ENCODE results near the gene PRKCSH.
A peak's percentile ranks its signal among the peaks of the same experiment; 100 is the strongest.

The PRKCSH gene

GRCh38 chr19:11495481-11495880, 60.0 kb downstream of the PRKCSH start:
- DNase-seq (ENCODE audit: low read depth), result no peak
- in situ Hi-C loops (cut with HindIII; ENCODE audit: low sequenced_read_pairs), result no loop called here
- H3K4me3 ChIP-seq (ENCODE audit: low read depth, low read length), result no peak overlapping the region
- TF ChIP-seq, protein P1, sequence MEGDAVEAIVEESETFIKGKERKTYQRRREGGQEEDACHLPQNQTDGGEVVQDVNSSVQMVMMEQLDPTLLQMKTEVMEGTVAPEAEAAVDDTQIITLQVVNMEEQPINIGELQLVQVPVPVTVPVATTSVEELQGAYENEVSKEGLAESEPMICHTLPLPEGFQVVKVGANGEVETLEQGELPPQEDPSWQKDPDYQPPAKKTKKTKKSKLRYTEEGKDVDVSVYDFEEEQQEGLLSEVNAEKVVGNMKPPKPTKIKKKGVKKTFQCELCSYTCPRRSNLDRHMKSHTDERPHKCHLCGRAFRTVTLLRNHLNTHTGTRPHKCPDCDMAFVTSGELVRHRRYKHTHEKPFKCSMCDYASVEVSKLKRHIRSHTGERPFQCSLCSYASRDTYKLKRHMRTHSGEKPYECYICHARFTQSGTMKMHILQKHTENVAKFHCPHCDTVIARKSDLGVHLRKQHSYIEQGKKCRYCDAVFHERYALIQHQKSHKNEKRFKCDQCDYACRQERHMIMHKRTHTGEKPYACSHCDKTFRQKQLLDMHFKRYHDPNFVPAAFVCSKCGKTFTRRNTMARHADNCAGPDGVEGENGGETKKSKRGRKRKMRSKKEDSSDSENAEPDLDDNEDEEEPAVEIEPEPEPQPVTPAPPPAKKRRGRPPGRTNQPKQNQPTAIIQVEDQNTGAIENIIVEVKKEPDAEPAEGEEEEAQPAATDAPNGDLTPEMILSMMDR (IDR thresholded peaks at IDR 0.05; ENCODE audit: low read depth, low read length, missing control alignments), result no peak

- H3K4me3 ChIP-seq (ENCODE audit: low read depth, low read length), result no peak overlapping the region
- TF ChIP-seq, protein P1 (IDR thresholded peaks at IDR 0.05; ENCODE audit: low read depth, low read length, missing control alignments), result no peak
- DNase-seq (ENCODE audit: low read depth), result no peak
- in situ Hi-C loops (cut with HindIII; ENCODE audit: low sequenced_read_pairs), result no loop called here
These were observed 60.5 kb downstream of the PRKCSH start for GRCh38 chr19:11495885-11496284.

GRCh38 chr19:11496391-11497163, 61.1 kb downstream of the PRKCSH start:
- DNase-seq (ENCODE audit: low read depth), result peak; percentile 52
- in situ Hi-C loops (cut with HindIII; ENCODE audit: low sequenced_read_pairs), result no loop called here
- H3K4me3 ChIP-seq (ENCODE audit: low read depth, low read length), result no peak overlapping the region
- TF ChIP-seq, protein P1 (IDR thresholded peaks at IDR 0.05; ENCODE audit: low read depth, low read length, missing control alignments), result peak; percentile 73

DNA sequence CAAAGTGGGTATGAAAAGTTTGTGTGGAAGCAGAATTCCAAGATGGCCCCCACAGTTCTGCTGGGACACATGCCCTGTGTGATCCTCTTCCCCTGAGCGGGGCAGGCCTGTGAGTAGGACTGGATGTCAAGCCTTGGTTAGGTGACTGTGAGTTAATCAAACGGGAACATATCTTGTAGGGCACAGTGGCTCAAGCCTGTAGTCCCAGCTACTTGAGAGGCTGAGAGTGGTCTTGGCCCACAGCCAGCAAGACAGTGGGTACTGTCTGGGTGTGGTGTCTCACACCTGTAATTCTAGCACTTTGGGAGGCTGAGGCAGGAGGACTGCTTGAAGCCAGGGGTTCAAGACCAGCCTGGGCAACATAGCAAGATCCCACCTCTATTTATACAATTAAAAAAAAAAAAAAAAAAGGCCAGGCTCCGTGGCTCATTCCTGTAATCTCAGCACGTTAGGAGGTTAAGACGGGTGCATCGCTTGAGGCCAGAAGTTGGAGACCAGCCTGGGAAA, 63.8 kb downstream of the PRKCSH start:
- in situ Hi-C loops (cut with HindIII; ENCODE audit: low sequenced_read_pairs), result no loop called here
- no peak overlapping the region for H3K4me3 ChIP-seq (ENCODE audit: low read depth, low read length)
- no peak for DNase-seq (ENCODE audit: low read depth)
- TF ChIP-seq, protein P1 (IDR thresholded peaks at IDR 0.05; ENCODE audit: low read depth, low read length, missing control alignments), result no peak

- no peak overlapping the region for H3K4me3 ChIP-seq (ENCODE audit: low read depth, low read length)
- in situ Hi-C loops (cut with HindIII; ENCODE audit: low sequenced_read_pairs), result no loop called here
- TF ChIP-seq, protein P1 (IDR thresholded peaks at IDR 0.05; ENCODE audit: low read depth, low read length, missing control alignments), result no peak
- no peak for DNase-seq (ENCODE audit: low read depth)
These were observed 64.5 kb downstream of the PRKCSH start for GRCh38 chr19:11499890-11500420.

Data from astrocyte of the cerebellum (primary cell).